Ishikawa (cell line): ENCODE data around the gene TMBIM1.

Experiments
- CEBPB ChIP-seq: IDR thresholded peaks from 2 replicates; pipeline ENCODE4 v1.6.1; 2012
- CREB1 ChIP-seq: IDR thresholded peaks from 2 replicates; pipeline ENCODE4 v1.6.1; 2012; ENCODE audit warnings: low read depth
- EGR1 ChIP-seq: IDR thresholded peaks from 2 replicates; pipeline ENCODE4 v1.6.1; 2012
- EP300 ChIP-seq: IDR thresholded peaks from 2 replicates; pipeline ENCODE4 v1.6.1; 2012; ENCODE audit warnings: borderline replicate concordance
- FOXM1 ChIP-seq: IDR thresholded peaks from 2 replicates; pipeline ENCODE4 v1.6.1; 2012; ENCODE audit warnings: low read depth, borderline replicate concordance
- MAX ChIP-seq: IDR thresholded peaks from 2 replicates; pipeline ENCODE4 v1.6.1; 2012
- NFIC ChIP-seq: IDR thresholded peaks from 2 replicates; pipeline ENCODE4 v1.6.1; 2012
- RAD21 ChIP-seq: IDR thresholded peaks from 2 replicates; pipeline ENCODE4 v1.6.1; 2012; ENCODE audit warnings: low read depth
- REST ChIP-seq: IDR thresholded peaks from 2 replicates; pipeline ENCODE4 v1.6.1; 2012; ENCODE audit warnings: low read depth, mild to moderate bottlenecking
- TAF1 ChIP-seq: IDR thresholded peaks from 2 replicates; pipeline ENCODE4 v1.6.1; 2012; ENCODE audit warnings: low read depth, mild to moderate bottlenecking
- TCF12 ChIP-seq: IDR thresholded peaks from 2 replicates; pipeline ENCODE4 v1.6.1; 2012; ENCODE audit warnings: low read depth
- TEAD4 ChIP-seq: IDR thresholded peaks from 2 replicates; pipeline ENCODE4 v1.6.1; 2012
- USF1 ChIP-seq: IDR thresholded peaks from 2 replicates; pipeline ENCODE4 v1.6.1; 2012
- YY1 ChIP-seq: IDR thresholded peaks from 2 replicates; pipeline ENCODE4 v1.6.1; 2012; ENCODE audit warnings: low read depth
- ZBTB7A ChIP-seq: IDR thresholded peaks from 2 replicates; pipeline ENCODE4 v1.6.1; 2012; ENCODE audit warnings: low read depth

TMBIM1 gene

GRCh38 chr2:218296847-218297246, 4.5 kb upstream of the TMBIM1 start:
- TF ChIP-seq EP300 (no peak), REST (no peak), YY1 (no peak), CREB1 (no peak), USF1 (no peak), TCF12 (no peak), RAD21 (no peak), MAX (no peak)

- TF ChIP-seq EP300 (no peak), RAD21 (no peak), CEBPB (no peak), REST (no peak), ZBTB7A (no peak), NFIC (no peak), EGR1 (no peak), MAX (no peak)
Measured at GRCh38 chr2:218296200-218296599, 3.9 kb upstream of the TMBIM1 start.

- TF ChIP-seq ZBTB7A (no peak), RAD21 (no peak), REST (no peak), EP300 (no peak), FOXM1 (no peak), CREB1 (no peak), USF1 (no peak), MAX (peak; percentile 31; the same call in 1 of the 2 replicates), TEAD4 (no peak), CEBPB (no peak), EGR1 (no peak), TAF1 (no peak), TCF12 (0 out of 2 replicates have a peak, but pooled peaks have one; percentile 21)
Measured at GRCh38 chr2:218295029-218295428, 2.7 kb upstream of the TMBIM1 start.

- TF ChIP-seq TCF12 = no peak
- no peak for TF ChIP-seq CEBPB
- TF ChIP-seq MAX = no peak
- no peak for TF ChIP-seq TAF1
Measured at GRCh38 chr2:218294430-218295022, 2.2 kb upstream of the TMBIM1 start.
